Uterus (tissue), 2 donors: Measurements from ENCODE around the gene KIF3C.

Experiments
- POLR2A ChIP-seq, 2 donors: fragments of 450-650 bp; IDR thresholded peaks; one replicate each; pipeline ENCODE4 v1.6.1; 2016; ENCODE audit warnings: antibody characterized with exemption in 2 of 2, mild to moderate bottlenecking in 1 of 2, moderate library complexity in 1 of 2
- TF ChIP-seq, protein P1 (sequence below), 4 experiments: fragments of 200-600 bp in 2 of 4; fragments of 450-650 bp in 2 of 4; sonication (generic) in 2 of 4; IDR thresholded peaks; one replicate each; pipeline ENCODE4 v1.5.1; 2016 to 2019; ENCODE audit warnings: antibody characterized with exemption in 4 of 4, mild to moderate bottlenecking in 2 of 4, moderate library complexity in 1 of 4

DNA sequence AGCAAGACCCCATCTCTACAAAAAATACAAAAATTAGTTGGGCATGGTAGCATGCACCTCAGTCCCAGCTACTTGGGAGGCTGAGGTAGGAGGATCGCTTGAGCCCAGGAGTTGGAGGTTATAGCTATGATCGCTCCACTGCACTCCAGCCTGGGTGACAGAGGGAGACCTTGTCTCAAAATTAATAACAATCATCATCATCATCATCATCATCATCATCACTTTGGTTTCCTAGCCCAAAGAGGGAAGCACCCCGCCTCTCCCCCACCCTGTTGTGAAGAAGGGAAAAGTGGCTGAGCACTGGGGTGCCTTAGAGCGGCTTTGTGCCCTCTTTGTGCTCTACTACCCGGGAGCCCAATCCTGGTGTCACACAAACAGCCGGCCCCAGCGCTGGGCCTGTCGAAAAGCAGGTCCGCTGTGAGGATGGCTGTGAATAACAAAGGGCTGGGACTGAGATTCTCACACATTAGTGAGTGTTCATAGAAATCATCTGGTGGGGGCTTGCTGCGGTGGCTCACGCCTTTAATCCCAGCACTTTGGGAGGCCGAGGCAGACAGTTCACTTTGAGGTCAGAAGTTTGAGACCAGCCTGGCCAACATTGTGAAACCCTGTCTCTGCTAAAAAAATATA, 61.4 kb downstream of the KIF3C start:
- TF ChIP-seq, protein P1, sequence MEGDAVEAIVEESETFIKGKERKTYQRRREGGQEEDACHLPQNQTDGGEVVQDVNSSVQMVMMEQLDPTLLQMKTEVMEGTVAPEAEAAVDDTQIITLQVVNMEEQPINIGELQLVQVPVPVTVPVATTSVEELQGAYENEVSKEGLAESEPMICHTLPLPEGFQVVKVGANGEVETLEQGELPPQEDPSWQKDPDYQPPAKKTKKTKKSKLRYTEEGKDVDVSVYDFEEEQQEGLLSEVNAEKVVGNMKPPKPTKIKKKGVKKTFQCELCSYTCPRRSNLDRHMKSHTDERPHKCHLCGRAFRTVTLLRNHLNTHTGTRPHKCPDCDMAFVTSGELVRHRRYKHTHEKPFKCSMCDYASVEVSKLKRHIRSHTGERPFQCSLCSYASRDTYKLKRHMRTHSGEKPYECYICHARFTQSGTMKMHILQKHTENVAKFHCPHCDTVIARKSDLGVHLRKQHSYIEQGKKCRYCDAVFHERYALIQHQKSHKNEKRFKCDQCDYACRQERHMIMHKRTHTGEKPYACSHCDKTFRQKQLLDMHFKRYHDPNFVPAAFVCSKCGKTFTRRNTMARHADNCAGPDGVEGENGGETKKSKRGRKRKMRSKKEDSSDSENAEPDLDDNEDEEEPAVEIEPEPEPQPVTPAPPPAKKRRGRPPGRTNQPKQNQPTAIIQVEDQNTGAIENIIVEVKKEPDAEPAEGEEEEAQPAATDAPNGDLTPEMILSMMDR (IDR thresholded peaks at IDR 0.05), result no peak
- no peak for TF ChIP-seq POLR2A (IDR thresholded peaks at IDR 0.05)
